GM21528 (cell line): ENCODE data around the gene PIGQ.
"Not testable (repeated sequence)": the region's sequence is repeated elsewhere in the genome, so short reads cannot be mapped to it uniquely, and the experiment has no call there.

Experiments used
- ATAC-seq: cut with Tn5 transposase; IDR thresholded peaks from one replicate; pipeline ENCODE4 v1.9.1; 2021; ENCODE audit warnings: mild to moderate bottlenecking, moderate library complexity; ENCODE audit not compliant: unreplicated experiment, low FRiP score

PIGQ gene

GRCh38 chr16:597655-598054 lies 27.9 kb downstream of the PIGQ start:
- not testable (repeated sequence) for ATAC-seq

DNA sequence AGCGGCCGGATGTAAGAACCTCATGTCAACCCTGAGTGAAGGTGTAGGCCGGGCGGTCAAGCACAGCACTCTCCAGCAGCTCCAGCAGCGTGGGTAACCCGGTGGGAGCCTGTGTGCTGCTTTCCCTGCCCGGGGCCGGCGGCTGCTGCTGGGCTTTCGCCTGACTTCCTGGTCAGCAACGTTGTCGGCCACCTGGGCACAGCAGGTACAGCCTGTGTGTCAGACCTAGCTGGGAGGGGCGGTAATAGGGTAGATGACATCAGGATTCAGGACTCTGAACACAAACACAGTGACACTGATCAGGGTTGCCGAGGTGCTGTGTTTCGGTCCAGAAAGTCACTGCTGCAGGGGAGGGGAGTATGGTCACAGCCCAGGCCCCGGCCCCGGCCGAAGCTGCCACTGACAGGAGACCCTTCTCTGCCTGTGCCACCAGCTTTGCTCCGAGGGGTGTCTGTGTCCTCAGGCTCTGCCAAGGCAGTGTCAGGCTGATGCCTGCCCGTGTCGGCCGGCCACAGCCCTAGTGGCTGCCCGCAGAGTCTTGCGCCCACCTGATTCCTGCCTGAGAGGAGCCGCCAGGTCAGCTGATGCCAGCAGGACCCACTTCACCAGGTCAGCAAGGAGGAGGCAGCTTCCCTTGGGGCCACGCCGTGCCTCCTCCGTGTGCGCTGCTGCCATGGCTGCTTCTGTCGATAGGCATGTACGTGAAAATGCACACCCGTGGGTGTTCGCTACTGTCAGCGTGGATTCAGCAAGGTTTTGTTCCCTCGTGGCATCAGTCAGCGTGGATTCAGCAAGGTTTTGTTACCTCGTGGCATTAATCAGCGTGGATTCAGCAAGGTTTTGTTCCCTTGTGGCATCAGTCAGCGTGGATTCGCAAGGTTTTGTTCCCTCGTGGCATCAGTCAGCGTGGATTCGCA lies 29.3 kb downstream of the PIGQ start:
- no peak for ATAC-seq

DNA sequence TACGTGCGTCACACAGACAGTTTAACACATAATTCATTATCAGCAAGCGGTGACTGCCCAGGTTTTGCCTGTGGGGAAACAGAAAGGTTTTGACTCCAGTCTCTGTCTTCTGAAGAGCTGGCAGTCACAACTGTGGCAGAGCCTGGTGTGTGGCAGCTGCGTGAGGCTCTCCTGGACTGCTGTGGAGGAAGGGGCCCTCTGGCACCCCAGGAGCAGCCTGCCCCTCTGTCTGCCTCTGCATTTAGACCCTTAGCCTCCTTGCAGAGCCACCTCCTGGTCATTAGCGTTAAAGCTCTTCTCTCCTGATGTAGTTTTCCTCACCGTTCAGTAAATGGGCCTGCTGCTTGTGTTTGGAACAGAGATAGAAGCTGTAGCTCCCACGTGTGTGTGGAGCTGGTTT lies 31.0 kb downstream of the PIGQ start:
- ATAC-seq = no peak

DNA sequence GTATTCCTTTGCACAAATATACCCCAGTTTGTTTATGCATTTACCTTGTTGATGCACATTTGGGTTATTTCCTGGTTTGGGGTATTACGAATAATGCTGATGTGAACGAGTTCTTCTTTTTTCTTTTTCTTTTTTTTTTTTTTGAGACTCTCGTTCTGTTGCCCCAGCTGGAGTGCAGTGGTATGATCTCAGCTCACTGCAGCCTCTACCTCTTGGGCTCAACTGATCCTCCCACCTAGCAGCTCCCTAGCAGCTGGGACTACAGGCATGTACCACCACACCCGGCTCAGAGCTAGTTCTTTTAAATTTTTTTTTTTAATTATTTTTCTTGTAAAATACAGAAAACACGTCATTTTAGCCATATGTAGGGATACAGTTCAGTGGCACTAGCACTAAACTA lies 34.2 kb downstream of the PIGQ start:
- no peak for ATAC-seq

DNA sequence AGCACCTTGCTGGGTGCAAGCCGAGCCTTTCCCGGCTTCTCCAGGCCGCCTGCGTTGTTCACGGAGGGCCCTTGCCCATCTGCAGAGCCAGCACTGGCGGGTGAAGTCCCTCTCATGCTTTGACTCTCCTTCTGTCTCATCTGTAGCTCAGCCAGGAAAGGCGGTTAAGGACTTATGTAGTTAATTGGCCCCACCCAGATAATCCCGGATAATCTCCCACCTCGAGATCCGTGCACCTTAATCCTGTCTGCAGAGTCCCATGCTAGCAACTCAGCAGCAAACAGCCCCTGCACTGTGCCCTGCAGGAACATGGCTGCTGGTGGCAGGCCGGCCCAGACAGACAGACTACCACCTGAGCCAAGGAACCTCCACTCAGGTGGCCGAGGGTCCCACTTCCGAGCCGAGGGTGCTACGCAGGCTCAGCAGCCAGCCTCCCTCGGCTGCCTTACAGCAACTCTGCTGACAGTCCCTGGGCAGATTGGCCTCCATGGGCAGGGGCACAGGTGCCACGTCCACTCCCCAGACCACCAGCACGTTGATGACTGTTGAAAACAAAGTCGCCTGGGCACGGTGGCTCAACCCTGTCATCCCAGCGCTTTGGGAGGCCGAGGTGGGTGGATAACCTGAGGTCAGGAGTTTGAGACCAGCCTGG lies 37.0 kb downstream of the PIGQ start:
- no peak for ATAC-seq

DNA sequence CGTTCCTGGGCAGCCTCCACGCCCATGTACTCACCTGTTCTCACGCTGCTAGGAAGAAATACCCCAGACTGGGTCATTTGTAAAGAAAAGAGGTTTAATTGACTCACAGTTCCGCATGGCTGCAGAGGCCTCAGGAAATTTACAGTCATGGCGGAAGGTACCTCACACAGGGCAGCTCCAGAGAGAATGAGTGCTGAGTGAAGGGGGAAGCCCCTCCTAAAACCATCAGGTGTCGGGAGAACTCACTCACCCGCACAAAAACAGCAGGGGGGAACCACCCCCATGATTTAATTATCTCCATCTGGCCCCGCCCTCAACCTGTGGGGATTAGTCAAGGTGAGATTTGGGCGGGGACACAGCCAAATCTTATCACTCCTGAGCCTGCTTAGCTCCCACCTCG lies 38.3 kb downstream of the PIGQ start:
- ATAC-seq = no peak

DNA sequence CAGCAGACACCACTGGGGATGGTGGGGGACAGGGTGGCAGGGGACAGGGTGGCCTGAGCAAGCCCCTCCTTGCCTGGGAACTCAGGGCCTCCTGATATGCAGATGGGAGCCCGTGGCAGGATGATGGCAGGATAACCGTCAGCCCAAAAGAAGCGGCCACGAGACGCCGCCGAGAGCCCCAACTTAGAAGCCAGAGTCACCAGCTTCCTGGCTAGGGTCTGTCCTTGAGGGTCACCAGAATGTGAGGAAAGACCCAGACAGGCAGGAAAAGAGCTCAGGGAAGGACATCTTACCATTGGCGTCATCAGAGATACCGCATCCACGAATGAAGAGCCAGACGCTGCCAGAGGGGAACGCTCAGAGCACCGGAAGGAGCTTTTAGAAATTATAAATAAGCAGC lies 39.5 kb downstream of the PIGQ start:
- ATAC-seq = no peak

GRCh38 chr16:609984-610383 lies 40.2 kb downstream of the PIGQ start:
- ATAC-seq = no peak

DNA sequence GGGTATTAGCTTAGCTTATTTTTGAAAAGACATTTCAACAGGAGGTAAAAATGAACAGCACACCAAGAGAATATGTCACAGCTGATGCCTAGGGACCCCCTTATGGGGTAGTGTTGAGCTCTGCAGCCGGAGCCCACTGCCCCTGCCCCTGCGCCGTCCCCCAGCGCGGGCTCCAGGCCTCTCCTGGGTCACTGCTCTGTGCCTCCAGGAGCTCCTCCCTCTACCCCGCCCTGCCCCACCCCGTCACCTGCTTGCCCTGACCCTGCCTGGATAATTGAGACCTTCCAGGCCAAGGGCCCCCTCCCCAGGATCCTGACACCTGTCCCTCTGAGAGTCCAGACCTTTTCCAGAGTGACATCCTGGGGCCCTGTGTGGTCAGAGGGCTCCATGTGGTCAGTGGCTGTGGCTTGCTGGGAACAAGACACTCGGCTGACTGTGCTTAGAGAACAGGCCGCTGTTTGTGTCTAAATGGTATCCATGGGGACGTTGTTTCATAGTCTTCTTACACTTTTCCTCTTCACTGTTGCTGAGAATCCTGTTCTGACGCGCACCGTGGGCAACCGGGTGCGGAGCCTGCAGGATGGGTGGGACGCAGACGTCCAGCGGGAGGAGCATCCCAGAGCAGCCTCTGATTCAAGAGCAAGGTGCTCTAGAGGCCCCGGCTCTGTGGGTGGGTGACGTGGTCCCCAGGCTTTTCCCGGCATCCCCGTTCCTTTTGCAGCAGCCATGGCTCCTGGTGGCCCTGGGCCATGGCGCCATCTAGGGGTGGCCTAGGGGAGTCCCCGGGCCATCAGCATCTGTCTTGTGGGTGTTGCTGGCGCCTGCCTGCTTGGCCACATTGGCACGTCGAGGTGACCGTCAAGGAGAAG lies 41.0 kb downstream of the PIGQ start:
- no peak for ATAC-seq

DNA sequence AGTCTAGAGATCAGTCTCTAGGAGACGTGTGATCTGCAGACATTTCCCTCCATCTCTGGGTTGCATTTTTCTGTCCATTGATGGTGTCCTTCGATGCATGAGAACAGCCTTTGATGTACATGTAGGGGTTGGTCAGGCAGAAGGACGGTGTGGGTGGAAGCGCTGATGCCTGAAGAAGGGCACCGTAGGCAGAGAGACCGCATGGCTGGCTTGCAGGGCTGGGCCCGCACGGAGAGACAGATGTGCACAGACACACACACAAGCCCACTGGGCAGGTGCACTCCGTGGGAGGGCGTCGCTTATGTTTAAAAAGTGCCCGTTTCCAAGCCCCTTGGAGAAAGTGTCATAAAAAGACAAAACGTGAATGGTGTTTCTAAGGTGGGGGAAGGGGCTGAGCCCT lies 45.4 kb downstream of the PIGQ start:
- ATAC-seq = no peak

GRCh38 chr16:616733-617586 lies 47.2 kb downstream of the PIGQ start:
- ATAC-seq = no peak

GRCh38 chr16:617855-618254 lies 48.1 kb downstream of the PIGQ start:
- no peak for ATAC-seq

DNA sequence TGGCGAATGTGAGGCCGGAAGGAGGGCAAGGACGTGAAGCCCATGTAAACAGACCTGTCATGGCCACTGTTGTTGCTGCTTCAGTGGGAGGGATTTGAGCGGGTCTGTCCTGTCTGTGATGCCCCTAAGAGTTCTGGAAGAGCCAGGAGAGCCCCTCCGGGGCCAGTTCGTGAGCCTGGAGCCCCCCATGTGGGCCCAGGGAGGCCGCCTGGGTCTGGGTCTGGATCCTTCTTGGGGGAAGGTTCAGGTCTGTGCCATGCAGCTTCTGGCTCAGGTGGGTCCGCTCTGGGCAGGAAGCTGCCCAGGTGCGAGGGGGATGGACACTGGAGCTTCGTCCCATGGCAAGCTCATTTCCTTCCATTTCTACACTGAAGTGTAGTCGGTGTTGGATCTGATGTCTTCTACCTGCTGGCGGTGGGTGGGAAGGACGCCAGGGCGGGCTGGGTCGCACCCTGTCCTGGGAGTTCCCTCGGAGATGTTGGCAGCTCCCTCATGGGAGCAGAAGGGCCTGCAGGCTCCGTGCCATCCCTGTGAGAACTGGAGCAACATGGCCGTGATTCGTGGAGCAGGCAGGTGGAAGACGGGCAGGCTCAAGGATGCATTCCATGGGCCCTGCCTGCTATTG lies 49.8 kb downstream of the PIGQ start:
- no peak for ATAC-seq

DNA sequence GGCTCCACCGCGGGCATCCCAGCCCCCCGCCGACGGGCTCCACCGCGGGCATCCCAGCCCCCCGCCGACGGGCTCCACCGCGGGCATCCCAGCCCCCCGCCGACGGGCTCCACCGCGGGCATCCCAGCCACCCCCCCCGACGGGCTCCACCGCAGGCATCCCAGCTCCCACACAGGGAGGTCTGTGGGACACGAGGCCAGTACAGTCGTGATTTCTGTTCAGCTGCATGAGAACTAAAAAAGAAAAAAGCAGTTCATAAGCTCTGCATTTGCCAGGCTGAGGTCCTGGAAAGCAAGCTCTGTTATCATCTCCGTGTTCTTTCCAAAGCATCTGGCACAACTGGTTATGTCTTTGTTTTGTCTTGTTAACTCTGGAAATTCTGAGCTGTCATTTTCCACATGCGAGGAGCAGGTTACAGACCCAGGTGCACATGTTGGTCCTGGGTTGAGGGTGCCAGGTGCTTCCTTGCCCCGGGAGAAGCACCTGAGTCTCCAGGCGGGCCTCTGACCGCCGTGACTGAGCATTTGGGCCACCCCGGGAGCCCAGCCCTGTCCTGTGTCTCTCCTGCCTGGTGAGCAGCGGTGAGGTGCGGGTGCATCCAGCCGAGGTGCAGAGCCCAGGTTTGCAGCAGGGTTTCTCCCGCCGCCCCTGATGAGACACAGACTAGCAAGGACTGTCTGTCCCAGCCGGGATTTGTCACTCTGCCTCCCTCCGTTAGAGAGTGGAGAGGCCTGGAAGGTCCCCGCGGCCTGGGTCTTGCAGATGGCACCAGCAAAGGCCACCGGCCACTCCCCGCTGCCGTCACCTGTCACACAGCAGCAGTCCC lies 51.1 kb downstream of the PIGQ start:
- no peak for ATAC-seq

- no peak for ATAC-seq
Observed at GRCh38 chr16:621526-622105, 51.8 kb downstream of the PIGQ start.

DNA sequence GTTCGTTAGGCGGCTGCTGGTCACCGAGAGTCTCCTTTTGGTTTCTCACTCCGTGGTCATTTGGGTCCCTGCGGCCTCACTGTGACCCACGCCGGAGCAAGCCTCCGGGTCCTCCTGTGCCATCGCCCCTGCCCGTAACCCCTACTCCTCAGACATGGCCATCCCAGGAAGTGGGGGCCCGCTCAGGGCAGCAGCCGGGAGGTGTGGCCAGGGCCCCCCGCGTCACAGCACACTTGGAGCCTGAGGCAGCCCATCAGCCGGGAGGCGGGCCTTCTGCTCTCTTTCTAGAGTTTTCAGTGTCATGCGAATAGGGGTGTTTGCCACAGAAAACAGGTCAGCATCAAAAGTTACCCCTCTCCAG lies 53.1 kb downstream of the PIGQ start:
- no peak for ATAC-seq

DNA sequence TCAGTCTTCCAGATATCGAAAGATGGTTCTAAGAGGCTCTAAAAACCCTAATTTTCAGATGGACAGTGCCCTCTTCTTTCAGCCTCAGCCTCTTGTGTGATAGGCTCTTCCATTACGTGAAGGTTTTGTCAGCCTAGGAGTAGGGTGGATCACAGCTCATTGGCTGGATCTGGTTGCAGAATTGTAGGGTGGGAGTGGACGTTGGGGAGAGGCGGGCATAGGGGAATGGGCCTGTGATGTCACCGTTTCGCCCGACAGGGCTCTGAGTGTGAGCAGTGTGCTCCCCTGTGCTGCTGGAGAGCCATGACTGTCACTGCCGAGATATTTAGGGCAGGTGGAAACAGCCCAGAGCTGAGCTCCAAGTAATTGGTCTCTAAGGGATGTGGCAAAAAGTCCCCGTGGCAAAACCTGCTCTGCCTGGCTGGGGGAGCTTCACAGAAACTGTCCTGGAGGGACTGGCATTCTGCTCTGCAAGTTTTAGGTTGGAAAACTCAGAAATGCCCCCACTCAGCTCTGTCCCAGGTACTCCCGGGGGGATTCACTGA lies 54.8 kb downstream of the PIGQ start:
- ATAC-seq = no peak
